ENCODE data around the gene HSPB6.

GRCh38 chr19:35788205-35788960 is 31.6 kb upstream of the HSPB6 start:
- no peak for TF ChIP-seq CTCF (IDR thresholded peaks at IDR 0.05; ENCODE audit: low read depth, low read length)
- no peak for TF ChIP-seq EZH2phosphoT487 (IDR thresholded peaks at IDR 0.05; ENCODE audit: low read depth)
